Esophagus muscularis mucosa (tissue), 4 donors: Measurements from ENCODE around the gene ULK4.

Experiments
- EP300 ChIP-seq: sonication (generic); formaldehyde crosslinking; IDR thresholded peaks from one replicate; pipeline ENCODE4 v1.6.1; 2017; ENCODE audit warnings: antibody characterized with exemption
- POLR2A ChIP-seq: fragments of 450-650 bp; IDR thresholded peaks from one replicate; pipeline ENCODE4 v1.6.1; 2017; ENCODE audit warnings: antibody characterized with exemption, moderate library complexity, mild to moderate bottlenecking, low read depth
- POLR2AphosphoS5 ChIP-seq, 2 donors: sonication (generic); formaldehyde crosslinking; IDR thresholded peaks; one replicate each; pipeline ENCODE4 v1.6.1; 2017; ENCODE audit warnings: antibody characterized with exemption in 2 of 2
- TF ChIP-seq, protein P1 (sequence below), 3 experiments: fragments of 200-600 bp in 2 of 3; fragments of 450-650 bp in 1 of 3; sonication (generic) in 2 of 3; IDR thresholded peaks; one replicate each; pipeline ENCODE4 v1.5.1; 2017 to 2019; ENCODE audit warnings: antibody characterized with exemption in 3 of 3, mild to moderate bottlenecking in 2 of 3, moderate library complexity in 1 of 3

DNA sequence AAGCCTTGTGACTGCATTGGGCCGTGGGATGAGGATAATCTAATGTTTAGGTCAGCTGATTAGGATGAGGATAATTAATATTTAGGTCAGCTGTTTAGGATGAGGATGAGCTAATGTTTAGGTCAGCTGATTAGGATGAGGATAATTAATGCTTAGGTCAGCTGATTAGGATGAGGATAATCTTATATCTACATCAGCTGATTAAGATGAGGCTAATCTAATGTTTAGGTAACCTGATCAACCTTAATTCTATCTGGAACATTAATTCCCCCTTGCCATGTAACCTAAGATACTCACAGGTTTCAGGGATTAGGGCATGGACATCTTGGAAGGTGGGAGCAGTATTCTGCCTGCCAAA lies 362.8 kb downstream of the ULK4 start:
- no peak for TF ChIP-seq POLR2A
- TF ChIP-seq, protein P1, sequence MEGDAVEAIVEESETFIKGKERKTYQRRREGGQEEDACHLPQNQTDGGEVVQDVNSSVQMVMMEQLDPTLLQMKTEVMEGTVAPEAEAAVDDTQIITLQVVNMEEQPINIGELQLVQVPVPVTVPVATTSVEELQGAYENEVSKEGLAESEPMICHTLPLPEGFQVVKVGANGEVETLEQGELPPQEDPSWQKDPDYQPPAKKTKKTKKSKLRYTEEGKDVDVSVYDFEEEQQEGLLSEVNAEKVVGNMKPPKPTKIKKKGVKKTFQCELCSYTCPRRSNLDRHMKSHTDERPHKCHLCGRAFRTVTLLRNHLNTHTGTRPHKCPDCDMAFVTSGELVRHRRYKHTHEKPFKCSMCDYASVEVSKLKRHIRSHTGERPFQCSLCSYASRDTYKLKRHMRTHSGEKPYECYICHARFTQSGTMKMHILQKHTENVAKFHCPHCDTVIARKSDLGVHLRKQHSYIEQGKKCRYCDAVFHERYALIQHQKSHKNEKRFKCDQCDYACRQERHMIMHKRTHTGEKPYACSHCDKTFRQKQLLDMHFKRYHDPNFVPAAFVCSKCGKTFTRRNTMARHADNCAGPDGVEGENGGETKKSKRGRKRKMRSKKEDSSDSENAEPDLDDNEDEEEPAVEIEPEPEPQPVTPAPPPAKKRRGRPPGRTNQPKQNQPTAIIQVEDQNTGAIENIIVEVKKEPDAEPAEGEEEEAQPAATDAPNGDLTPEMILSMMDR (IDR thresholded peaks at IDR 0.05) = no peak
- no peak for TF ChIP-seq POLR2AphosphoS5 (IDR thresholded peaks at IDR 0.05)
- no peak for TF ChIP-seq EP300
